Left kidney (tissue), 8 donors: Measurements from ENCODE around the gene SULT1E1. TPM values are rescaled to one million over a fixed set of nuclear protein-coding genes. Genes with fewer than 3 reads are reported as not detected.

Experiments
- DNase-seq: peaks from one replicate; pipeline ENCODE4 v3.0.0-alpha.2; 2013
- long read RNA-seq, 8 donors: transcript quantifications; one replicate each; lab custom pipeline, GENCODE V29; 2026
- polyA plus RNA-seq: library from polyadenylated mRNA; unstranded; fragments of 120-200 nt; gene quantifications from one replicate; pipeline ENCODE4 v1.2.1, GENCODE V29; 2013; ENCODE audit not compliant: insufficient read length

The SULT1E1 gene, protein sequence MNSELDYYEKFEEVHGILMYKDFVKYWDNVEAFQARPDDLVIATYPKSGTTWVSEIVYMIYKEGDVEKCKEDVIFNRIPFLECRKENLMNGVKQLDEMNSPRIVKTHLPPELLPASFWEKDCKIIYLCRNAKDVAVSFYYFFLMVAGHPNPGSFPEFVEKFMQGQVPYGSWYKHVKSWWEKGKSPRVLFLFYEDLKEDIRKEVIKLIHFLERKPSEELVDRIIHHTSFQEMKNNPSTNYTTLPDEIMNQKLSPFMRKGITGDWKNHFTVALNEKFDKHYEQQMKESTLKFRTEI
- 585 TPM for polyA plus RNA-seq
- long read RNA-seq, donor 1, transcript SULT1E1-201 (8 exons, 1,780 nt) = major isoform, 119 of 159 reads
- long read RNA-seq, donor 1, partial matches to known transcripts = 31 of 159 reads
- long read RNA-seq, donor 1, other reads (novel, unspliced or antisense) = 7 of 159 reads
- long read RNA-seq, donor 2, transcript SULT1E1-201 (8 exons, 1,780 nt) = major isoform, 139 of 217 reads
- long read RNA-seq, donor 2, transcript SULT1E1-202 (5 exons, 913 nt) = minor isoform, 6 of 217 reads
- long read RNA-seq, donor 2, partial matches to known transcripts = 59 of 217 reads
- long read RNA-seq, donor 2, other reads (novel, unspliced or antisense) = 13 of 217 reads
- long read RNA-seq, donor 3, transcript SULT1E1-201 (8 exons, 1,780 nt) = major isoform, 59 of 105 reads
- long read RNA-seq, donor 3, transcript SULT1E1-202 (5 exons, 913 nt) = minor isoform, 5 of 105 reads
- long read RNA-seq, donor 3, partial matches to known transcripts = 41 of 105 reads
- long read RNA-seq, donor 3, other reads (novel, unspliced or antisense) = 0 of 105 reads
- long read RNA-seq, donor 4, partial matches to known transcripts = 5 of 10 reads
- long read RNA-seq, donor 4, other reads (novel, unspliced or antisense) = 0 of 10 reads
- long read RNA-seq, donor 5, transcript SULT1E1-202 (5 exons, 913 nt) = minor isoform, 8 of 220 reads
- long read RNA-seq, donor 5, transcript SULT1E1-201 (8 exons, 1,780 nt) = major isoform, 141 of 220 reads
- long read RNA-seq, donor 5, partial matches to known transcripts = 71 of 220 reads
- long read RNA-seq, donor 5, other reads (novel, unspliced or antisense) = 0 of 220 reads
- long read RNA-seq, donor 6, transcript SULT1E1-201 (8 exons, 1,780 nt) = major isoform, 86 of 92 reads
- long read RNA-seq, donor 6, partial matches to known transcripts = 5 of 92 reads
- long read RNA-seq, donor 6, other reads (novel, unspliced or antisense) = 0 of 92 reads
- long read RNA-seq, donor 7, transcript SULT1E1-202 (5 exons, 913 nt) = minor isoform, 6 of 215 reads
- long read RNA-seq, donor 7, transcript SULT1E1-201 (8 exons, 1,780 nt) = major isoform, 127 of 215 reads
- long read RNA-seq, donor 7, partial matches to known transcripts = 76 of 215 reads
- long read RNA-seq, donor 7, other reads (novel, unspliced or antisense) = 6 of 215 reads
- long read RNA-seq, donor 8, transcript SULT1E1-201 (8 exons, 1,780 nt) = major isoform, 44 of 47 reads
- long read RNA-seq, donor 8, partial matches to known transcripts = 0 of 47 reads
- long read RNA-seq, donor 8, other reads (novel, unspliced or antisense) = 0 of 47 reads

DNA sequence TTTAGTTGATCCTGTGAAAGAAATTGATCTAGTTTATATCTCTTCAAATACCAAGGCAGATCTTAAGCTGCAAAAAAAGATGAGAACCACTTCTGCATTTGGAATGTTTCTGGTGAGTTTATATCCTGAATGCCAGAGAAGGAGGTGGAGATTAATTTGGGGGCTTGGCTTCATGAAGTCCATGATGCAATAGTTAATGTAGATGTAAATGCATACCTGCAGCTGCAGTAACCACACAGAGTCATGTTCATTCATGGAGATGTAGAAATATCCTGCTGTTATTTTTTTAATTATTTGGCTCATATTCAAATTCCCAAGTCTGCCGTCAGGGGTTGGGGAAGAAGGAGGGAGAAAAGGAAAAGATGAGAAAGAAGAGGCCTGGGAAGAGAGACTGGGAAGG lies at the start of gene SULT1E1:
TSS of gene SULT1E1 (minus strand) at position 94 of the 400 bp plus-strand sequence. CDS start 2,501 bp downstream, outside the sequence.
- no peak for DNase-seq

GRCh38 chr4:69909195-69909594 lies 49.2 kb upstream of the SULT1E1 start:
- no peak for DNase-seq

DNA sequence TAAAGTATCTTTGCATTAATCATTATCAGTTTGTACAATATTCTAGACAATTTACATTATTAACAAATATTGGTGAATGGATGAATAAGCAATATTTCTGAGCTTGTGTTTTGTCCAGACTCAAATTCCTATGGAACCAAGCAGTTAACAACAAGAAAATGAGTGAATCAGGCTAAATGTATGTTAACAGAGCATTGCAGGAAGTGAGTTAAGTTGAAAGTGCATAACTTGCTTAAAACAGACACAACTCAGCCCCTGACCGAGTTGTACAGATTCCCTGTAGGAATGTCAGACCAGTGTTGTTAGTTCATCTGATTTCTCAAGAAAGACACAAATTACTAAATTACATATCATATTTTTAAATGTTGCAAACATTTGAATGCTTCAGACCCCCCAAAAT lies 47.2 kb upstream of the SULT1E1 start:
- DNase-seq = no peak

DNA sequence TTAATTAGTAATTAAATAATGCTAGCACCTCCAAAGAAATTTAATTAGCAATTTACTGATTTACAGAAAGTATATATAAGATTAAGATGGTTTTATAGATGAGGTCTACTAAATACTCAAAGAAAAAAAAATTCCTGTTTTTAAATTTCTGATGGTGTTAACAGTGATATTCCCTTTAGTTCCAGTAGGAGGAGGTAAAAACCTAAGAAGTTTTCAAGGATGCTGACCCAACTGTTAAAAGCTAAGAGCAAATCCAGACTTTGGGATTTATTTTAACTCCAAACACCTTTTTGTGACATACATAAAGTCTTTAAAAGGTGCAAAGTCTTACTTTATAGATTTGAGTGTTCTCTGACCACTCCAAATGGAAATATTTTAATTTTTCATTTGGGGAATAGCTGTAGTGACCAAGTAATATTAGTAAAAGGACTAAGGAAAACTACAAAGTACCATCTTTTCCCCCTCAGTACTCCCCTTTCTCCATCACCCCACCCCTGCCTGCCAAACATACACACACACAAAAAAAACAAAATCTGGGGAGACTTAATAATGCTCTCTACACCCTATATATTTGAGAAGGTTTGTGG lies 36.7 kb upstream of the SULT1E1 start:
- no peak for DNase-seq

GRCh38 chr4:69894721-69895120 lies 34.8 kb upstream of the SULT1E1 start:
- DNase-seq = no peak

GRCh38 chr4:69894186-69894585 lies 34.2 kb upstream of the SULT1E1 start:
- no peak for DNase-seq

- no peak for DNase-seq
Measured at GRCh38 chr4:69888336-69888735, 28.4 kb upstream of the SULT1E1 start.

DNA sequence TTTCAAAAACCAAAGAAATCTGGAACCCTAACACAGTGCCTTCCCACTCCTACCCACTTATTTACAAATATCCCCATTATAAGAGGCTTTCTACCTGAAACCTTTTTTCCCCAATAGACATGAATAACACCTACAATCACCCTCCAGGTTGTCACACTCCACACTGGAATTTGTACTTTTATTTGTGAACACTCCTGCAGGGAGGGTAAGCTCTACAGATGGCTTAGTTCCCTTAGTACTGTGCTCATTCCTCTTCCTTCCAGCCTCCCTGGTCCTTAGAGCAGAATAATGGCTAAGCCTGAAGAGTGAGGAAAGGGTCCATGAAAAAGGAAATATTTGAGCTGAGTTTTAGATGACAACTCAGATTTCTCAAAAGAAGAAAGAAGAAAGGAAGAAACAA lies 22.2 kb upstream of the SULT1E1 start:
- DNase-seq = no peak

DNA sequence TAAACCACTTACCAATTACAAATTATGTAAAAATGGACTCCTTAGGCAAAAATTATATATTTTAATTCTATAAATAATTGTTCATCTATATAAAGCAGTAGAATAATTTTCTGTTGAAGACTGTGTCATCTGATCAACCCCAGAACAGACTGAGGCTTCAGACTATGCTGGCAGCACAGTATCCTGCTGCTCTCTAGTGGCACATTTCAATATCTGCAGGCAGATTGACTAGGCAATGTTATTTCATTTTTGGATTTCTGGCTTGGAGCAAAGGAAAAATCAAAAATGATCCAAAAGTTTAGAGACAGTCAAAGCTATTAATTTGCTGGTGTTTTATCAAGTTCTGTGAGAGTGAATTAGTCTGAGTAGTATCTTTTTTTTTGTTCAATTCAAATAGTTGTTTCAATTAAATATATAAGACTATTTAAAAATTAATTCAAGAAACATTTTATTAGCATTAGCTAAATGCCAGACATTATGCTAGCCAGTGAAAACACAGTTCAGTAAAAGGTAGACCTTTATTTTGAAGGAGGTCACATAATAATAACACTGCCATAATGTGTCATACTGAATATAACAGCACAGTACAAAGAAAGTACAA lies 21.3 kb upstream of the SULT1E1 start:
- DNase-seq = no peak

- no peak for DNase-seq
Measured at GRCh38 chr4:69878250-69878649, 18.3 kb upstream of the SULT1E1 start.

DNA sequence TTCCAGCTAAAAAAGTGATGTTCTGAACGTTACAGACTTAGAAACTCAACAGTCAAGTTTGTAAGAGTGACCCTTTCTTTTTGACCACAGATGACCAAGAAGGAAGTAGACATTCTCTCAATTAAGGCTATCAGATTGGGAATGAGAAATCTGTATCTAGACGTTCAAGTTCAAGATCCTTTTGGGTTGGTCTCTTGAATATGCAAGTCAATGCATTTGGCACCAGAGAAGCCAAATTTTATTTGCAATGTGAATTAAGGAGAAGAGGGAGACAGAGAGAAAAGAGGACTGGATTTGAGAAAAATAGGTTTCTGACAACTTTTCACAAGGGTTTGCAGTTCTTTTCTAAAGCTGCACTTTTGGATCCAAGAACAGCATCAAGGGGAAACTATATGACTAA lies 17.5 kb upstream of the SULT1E1 start:
- DNase-seq = no peak

GRCh38 chr4:69876071-69876470 lies 16.1 kb upstream of the SULT1E1 start:
- no peak for DNase-seq

- DNase-seq = no peak
Measured at GRCh38 chr4:69875576-69875975, 15.6 kb upstream of the SULT1E1 start.

DNA sequence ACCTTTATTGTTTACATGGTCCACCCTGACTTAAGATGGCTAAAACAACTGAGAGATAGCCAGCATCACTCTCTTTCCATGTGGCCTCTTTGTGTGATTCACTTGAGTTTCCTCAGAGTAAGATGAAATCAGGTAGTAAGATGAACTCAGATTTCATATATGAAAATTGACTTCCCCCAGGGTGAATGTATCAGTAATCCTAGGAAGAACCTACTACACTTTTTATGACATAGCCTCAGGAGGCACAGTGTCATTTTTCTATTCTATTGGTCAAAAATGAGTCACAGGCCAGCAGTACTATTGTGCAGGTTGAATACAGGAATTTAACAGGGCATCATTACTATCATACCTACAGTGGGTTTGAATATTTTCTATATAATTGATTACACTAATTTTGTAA lies 14.6 kb upstream of the SULT1E1 start:
- DNase-seq = no peak

DNA sequence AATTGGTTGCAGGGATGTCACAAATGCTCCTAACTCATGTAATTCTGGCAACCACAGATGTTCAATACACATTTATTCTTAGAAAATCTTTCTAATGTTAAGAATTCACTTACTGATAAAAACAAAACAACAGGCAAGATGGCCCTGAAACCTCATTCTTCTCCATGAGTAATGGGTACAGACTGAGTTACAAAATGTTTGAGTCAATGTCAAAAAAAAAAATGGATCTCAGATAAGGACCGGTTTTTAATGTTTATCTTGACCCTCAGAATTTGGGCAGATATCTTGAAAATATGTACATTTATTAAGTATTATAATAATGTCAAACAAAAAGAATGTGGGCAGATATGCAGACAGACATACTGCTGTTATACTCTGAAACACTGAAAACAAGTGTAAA lies 1.8 kb upstream of the SULT1E1 start:
- no peak for DNase-seq

- no peak for DNase-seq
Measured at GRCh38 chr4:69860521-69861298, 765 bp upstream of the SULT1E1 start.

- no peak for DNase-seq
Measured at GRCh38 chr4:69859140-69859685, 732 bp downstream of the SULT1E1 start.

- DNase-seq = no peak
Measured at GRCh38 chr4:69858690-69859089, 1.3 kb downstream of the SULT1E1 start.

DNA sequence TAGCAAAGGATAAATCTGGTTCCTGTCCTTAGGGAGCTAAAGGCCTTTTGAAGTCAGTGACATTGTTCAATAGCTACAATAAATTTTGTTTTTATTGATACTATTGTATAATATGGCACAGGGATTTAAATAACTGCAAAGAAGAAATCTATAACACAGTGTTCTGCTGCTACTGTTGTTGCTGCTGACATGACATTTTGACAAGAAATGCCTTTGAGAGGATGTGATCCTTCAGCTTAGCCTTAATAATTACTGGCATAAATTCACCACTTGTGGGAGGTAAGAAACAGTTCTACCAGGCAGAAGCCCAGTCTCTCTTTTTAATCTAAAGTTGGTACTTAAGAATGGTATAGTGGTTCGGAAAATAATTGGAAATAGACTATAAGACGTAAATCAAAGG lies 4.1 kb downstream of the SULT1E1 start:
- DNase-seq = no peak

- DNase-seq = no peak
Measured at GRCh38 chr4:69849969-69850368, 10.0 kb downstream of the SULT1E1 start.
